Activated CD4-positive, alpha-beta T cell treated with anti-CD3 and anti-CD28 coated beads, Interleukin-2, amount 50 U/mL, for 1 hour (primary cell): ENCODE results near the gene LRRC4C.

Source experiments
- DNase-seq: peaks from one replicate; pipeline ENCODE4 v3.0.0-alpha.2; 2020

The LRRC4C gene

GRCh38 chr11:40139536-40139935 is 1319.9 kb downstream of the LRRC4C start:
- DNase-seq: no peak

DNA sequence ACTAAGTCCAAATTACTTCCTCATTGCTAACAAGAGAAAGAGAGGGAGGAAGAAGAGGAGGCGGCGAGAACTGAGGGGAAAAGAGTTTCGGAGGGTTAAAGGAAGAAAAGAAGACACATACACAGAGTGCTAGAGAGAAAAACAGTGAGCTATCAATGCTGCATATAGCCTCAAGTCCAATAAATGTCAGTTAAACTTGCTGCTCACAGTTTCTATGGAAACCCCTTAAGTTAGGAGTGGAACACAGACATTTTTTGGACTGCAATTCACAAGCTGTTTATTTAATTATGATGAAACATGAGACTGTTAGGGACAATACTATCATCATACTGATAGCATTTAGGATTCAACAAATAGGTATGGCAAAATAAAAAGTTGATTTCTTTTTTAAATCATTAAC is 1320.4 kb downstream of the LRRC4C start:
- no peak for DNase-seq

GRCh38 chr11:40134820-40135570 is 1324.5 kb downstream of the LRRC4C start:
- DNase-seq: no peak

GRCh38 chr11:40133498-40133897 is 1326.0 kb downstream of the LRRC4C start:
- no peak for DNase-seq

- no peak for DNase-seq
These were observed 1326.5 kb downstream of the LRRC4C start for GRCh38 chr11:40132912-40133311.

DNA sequence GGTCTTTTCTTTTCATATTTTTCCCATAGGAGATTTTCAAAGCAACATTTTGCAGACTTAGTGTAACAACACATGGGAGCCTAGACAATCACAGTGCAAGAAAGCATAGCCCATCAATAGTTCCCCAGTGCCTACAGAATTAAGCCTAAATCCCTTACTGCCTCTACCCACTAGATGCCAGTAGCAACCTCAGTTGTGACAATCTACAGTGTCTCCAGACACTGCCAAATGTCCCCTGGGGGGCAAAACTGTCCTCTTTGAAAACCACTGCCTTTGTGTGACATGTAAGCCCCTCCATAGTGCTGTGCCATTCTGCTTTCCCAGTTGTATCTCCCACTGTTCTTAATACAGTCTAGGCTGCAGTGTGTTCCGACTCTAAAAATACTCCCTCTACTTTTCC is 1329.0 kb downstream of the LRRC4C start:
- DNase-seq: no peak

GRCh38 chr11:40129266-40129665 is 1330.2 kb downstream of the LRRC4C start:
- DNase-seq: no peak

GRCh38 chr11:40125054-40125453 is 1334.4 kb downstream of the LRRC4C start:
- no peak for DNase-seq

- DNase-seq: no peak
These were observed 1339.8 kb downstream of the LRRC4C start for GRCh38 chr11:40119661-40120060.

- DNase-seq: no peak
These were observed 1340.7 kb downstream of the LRRC4C start for GRCh38 chr11:40118780-40119179.

DNA sequence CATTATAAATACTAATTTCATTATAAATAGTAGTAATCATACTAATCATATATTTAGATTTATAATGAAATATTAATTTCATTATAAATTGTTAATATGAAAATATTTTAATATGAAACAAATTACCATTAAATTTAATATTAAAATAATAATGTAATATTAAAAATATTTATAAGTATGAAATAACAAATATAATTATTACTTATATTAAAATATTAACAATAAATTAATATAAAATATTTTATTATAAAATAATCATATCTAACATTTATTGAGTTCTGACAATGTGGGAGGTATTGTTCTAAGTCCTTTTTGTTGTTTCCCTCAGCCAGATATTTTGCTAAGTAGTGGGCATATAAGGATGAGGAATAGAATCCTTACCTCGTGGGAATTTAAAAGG is 1341.4 kb downstream of the LRRC4C start:
- no peak for DNase-seq

DNA sequence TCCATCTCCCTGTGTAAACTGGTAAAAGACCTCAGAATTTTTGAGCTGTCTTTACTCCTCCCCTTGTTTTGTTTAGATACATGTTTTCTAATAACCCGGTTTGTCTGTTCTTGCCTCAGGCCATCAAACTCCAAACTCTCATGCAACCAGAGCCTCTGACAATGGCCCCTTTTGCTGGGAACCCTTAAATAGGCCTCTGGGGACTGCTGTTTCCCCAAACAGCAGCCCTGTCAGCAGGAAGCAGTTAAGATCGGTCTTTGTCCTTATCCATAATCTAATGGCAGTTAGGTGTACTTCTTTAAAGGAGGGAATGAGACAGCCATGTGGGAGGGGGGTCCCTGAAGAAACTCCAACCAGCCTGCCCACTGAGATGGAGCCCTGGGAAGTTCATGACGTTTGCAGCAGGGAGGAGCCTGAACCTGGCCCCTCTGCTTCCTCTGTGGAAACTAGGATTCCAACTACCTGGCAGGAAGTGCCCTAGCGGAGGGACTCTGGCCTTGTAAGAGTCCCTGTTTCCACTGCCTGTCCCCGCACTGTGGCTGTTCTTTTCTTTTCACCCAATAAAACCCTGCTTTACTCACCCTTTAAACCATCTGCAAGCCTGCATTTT is 1354.4 kb downstream of the LRRC4C start:
- DNase-seq: no peak

GRCh38 chr11:40100781-40101180 is 1358.7 kb downstream of the LRRC4C start:
- no peak for DNase-seq

DNA sequence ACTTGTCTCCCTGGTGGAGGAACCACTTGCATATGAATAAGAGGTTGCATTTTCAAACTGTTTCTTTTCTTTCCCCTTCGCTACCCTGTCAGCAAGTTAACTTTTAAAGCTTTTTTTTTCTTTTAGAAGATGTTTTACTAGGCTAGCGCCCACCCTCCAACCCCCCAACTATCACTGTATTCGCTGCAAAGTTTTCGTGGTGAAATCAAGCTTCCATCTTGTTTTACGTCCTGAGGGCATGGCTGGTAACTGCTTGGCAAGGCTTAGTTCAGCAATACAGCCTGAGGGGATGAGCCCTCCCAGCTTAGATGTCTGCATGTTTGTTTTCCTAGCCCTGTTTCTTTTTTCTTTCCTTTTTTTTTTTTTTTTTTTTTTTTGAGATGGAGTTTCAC is 1359.3 kb downstream of the LRRC4C start:
- no peak for DNase-seq

GRCh38 chr11:40099426-40100161 is 1359.9 kb downstream of the LRRC4C start:
- no peak for DNase-seq

GRCh38 chr11:40095446-40095845 is 1364.0 kb downstream of the LRRC4C start:
- DNase-seq: no peak

- DNase-seq: no peak
These were observed 1364.5 kb downstream of the LRRC4C start for GRCh38 chr11:40094954-40095353.

DNA sequence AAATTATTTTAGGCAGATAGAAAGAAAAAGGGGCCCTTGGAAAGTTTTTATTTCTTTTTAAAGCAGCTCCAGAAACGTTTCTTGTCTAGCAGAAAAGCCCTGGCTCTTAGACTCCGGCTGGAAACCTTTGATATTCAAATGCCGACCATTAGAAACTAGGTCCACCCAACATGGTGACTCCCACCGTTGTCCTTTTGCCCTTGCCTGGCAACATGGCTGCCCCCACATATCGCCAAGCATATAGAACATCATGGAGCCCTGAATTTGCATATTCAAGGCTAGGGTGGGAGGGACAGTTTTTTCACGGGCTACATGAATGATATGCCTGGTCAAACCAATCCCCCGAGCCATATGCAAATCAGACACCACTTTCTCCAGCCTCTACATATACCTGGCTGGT is 1379.0 kb downstream of the LRRC4C start:
- no peak for DNase-seq
